K562 (cell line): ENCODE results near the gene SPRR2E. TPM values are rescaled to one million over a fixed set of nuclear protein-coding genes. Genes with fewer than 3 reads are reported as not detected.

ENCODE experiments used
- ATAC-seq: fragments of 200-7000 bp; cut with Tn5 transposase; 3 replicates; pipeline ENCODE4 v1.9.1; 2020; ENCODE audit warnings: moderate library complexity
- BruUV-seq: library from RNA; stranded (reverse); fragments of 400-500 nt; replicated peaks from 2 replicates; lab custom pipeline; 2021; lab: Mats Ljungman, UMichigan
- CTCF ChIA-PET: fragments of 300-600 bp; formaldehyde crosslinking; extraction: SDS; loops from one replicate; lab custom pipeline; 2021; ENCODE audit warnings: low intra/inter-chr PET ratio; lab: Yijun Ruan, JAX
- POLR2A ChIA-PET: fragments of 300-600, 350-650 bp; sonication (Branson Sonifier 250); formaldehyde crosslinking; extraction: SDS; loops from one replicate; lab custom pipeline; 2021; ENCODE audit warnings: antibody characterized with exemption, inconsistent platforms; lab: Yijun Ruan, JAX
- DNase-seq, 4 experiments: peaks; one replicate each; pipeline versions ENCODE4 v3.0.0 to v3.0.0-alpha.2; 2011 to 2018; ENCODE audit warnings: low spot score in 3 of 4, mixed read lengths in 3 of 4; ENCODE audit errors: extremely low read depth in 1 of 4
- FAIRE-seq: peaks from 2 replicates; lab custom pipeline; 2011; peaks lifted over from hg19 to GRCh38; lab: Jason Lieb, UNC
- H2AFZ ChIP-seq: 2 replicates; pipeline ENCODE4 v1.6.0; 2011; ENCODE audit warnings: low read depth, low read length, control low read depth, inconsistent platforms
- H3K27ac ChIP-seq: fragments of 200-600 bp; 3 replicates; pipeline ENCODE4 v1.8.0; 2011; ENCODE audit warnings: low read depth, mild to moderate bottlenecking, control low read depth, inconsistent platforms, low read length, moderate library complexity, mixed read lengths; ENCODE audit errors: extremely low read depth
- H3K27me3 ChIP-seq, 2 experiments: fragments of 300-600 bp in 1 of 2; 2 replicates in 1 of 2; 3 replicates in 1 of 2; pipeline versions ENCODE4 v1.6.0 to v1.8.0; 2011; ENCODE audit warnings: inconsistent platforms in 2 of 2, low read length in 2 of 2, mild to moderate bottlenecking in 1 of 2, mixed read lengths in 1 of 2, moderate library complexity in 1 of 2; ENCODE audit not compliant: control insufficient read depth in 2 of 2, insufficient read depth in 2 of 2
- H3K36me3 ChIP-seq: fragments of 300-600 bp; 3 replicates; pipeline ENCODE4 v1.8.0; 2011; ENCODE audit warnings: mild to moderate bottlenecking, low read length, inconsistent platforms; ENCODE audit not compliant: control insufficient read depth, insufficient read depth
- H3K4me1 ChIP-seq, 2 experiments: fragments of 200-600 bp in 1 of 2; replicated peaks in 1 of 2; 2 replicates in 1 of 2; 3 replicates in 1 of 2; pipeline versions ENCODE4 v1.5.1 to v1.8.0; 2011; ENCODE audit warnings: inconsistent platforms in 2 of 2, low read length in 2 of 2, mild to moderate bottlenecking in 1 of 2, mixed read lengths in 1 of 2, moderate library complexity in 1 of 2; ENCODE audit not compliant: control insufficient read depth in 2 of 2, insufficient read depth in 2 of 2
- H3K4me2 ChIP-seq: 2 replicates; pipeline ENCODE4 v1.6.1; 2011; ENCODE audit warnings: low read length, control low read depth, inconsistent platforms, mixed read lengths; ENCODE audit not compliant: insufficient read depth
- H3K4me3 ChIP-seq: fragments of 200-600 bp; sonication (generic), shearing (Covaris generic); 2 replicates; pipeline ENCODE4 v1.5.1; 2016; ENCODE audit warnings: control low read depth, inconsistent platforms
- H3K79me2 ChIP-seq: fragments of 200-600 bp; 3 replicates; pipeline ENCODE4 v1.8.0; 2011; ENCODE audit warnings: low read length, inconsistent platforms; ENCODE audit not compliant: control insufficient read depth, insufficient read depth
- H3K9ac ChIP-seq, 2 experiments: 2 replicates each; pipeline versions ENCODE4 v1.6.0 to v1.6.1; 2011; ENCODE audit warnings: low read depth in 2 of 2, low read length in 2 of 2, control low read depth in 1 of 2, inconsistent platforms in 1 of 2, mild to moderate bottlenecking in 1 of 2, mixed read lengths in 1 of 2; ENCODE audit not compliant: insufficient read depth in 1 of 2
- H3K9me1 ChIP-seq: one replicate; pipeline ENCODE4 v1.6.0; 2011; ENCODE audit warnings: inconsistent platforms, mild to moderate bottlenecking, low read length, moderate library complexity; ENCODE audit not compliant: control insufficient read depth, insufficient read depth
- H3K9me3 ChIP-seq: replicated peaks from 2 replicates; pipeline ENCODE4 v1.5.1; 2011; ENCODE audit warnings: low read depth, low read length, inconsistent platforms; ENCODE audit not compliant: control insufficient read depth, insufficient read depth
- H4K20me1 ChIP-seq: replicated peaks from 2 replicates; pipeline ENCODE4 v1.6.1; 2011; ENCODE audit warnings: low read length, inconsistent platforms, mixed read lengths; ENCODE audit not compliant: control insufficient read depth, insufficient read depth
- ATF2 ChIP-seq: sonication (generic); formaldehyde crosslinking; IDR thresholded peaks from 2 replicates; pipeline ENCODE4 v1.8.1; 2022; ENCODE audit warnings: missing genetic modification reagents
- C11orf30 ChIP-seq: fragments of 450-650 bp; IDR thresholded peaks from 2 replicates; pipeline ENCODE4 v1.6.1; 2016; ENCODE audit warnings: low read depth, mild to moderate bottlenecking
- CBFA2T2 ChIP-seq: fragments of 450-650 bp; conservative IDR thresholded peaks from 2 replicates; pipeline ENCODE4 v1.6.1; 2017; ENCODE audit warnings: mild to moderate bottlenecking
- CBFB ChIP-seq: sonication (generic); formaldehyde crosslinking; IDR thresholded peaks from 2 replicates; pipeline ENCODE4 v1.4.0; 2020; ENCODE audit warnings: mild to moderate bottlenecking, missing genetic modification reagents
- ELF4 ChIP-seq: fragments of 450-650 bp; formaldehyde crosslinking; IDR thresholded peaks from 2 replicates; pipeline ENCODE4 v1.4.0; 2022; ENCODE audit warnings: missing genetic modification characterization
- HCFC1 ChIP-seq: IDR thresholded peaks from 2 replicates; pipeline ENCODE4 v1.6.1; 2012; ENCODE audit warnings: low read depth, low read length, improper control_type of control experiment
- HNRNPK ChIP-seq: fragments of 200-400 bp; formaldehyde crosslinking; IDR thresholded peaks from one replicate; pipeline ENCODE4 v1.6.1; 2018; ENCODE audit warnings: mild to moderate bottlenecking, low read depth, low read length; ENCODE audit not compliant: poor library complexity, severe bottlenecking
- HNRNPUL1 ChIP-seq: fragments of 200-400 bp; formaldehyde crosslinking; IDR thresholded peaks from 2 replicates; pipeline ENCODE4 v1.6.1; 2017; ENCODE audit warnings: low read length
- MLLT1 ChIP-seq, 2 experiments: fragments of 450-650 bp; IDR thresholded peaks; 2 replicates each; pipeline ENCODE4 v1.6.1; 2016
- MTA2 ChIP-seq: fragments of 450-650 bp; IDR thresholded peaks from 2 replicates; pipeline ENCODE4 v1.6.1; 2016; ENCODE audit warnings: low read depth
- NFATC3 ChIP-seq: fragments of 450-650 bp; IDR thresholded peaks from 2 replicates; pipeline ENCODE4 v1.6.1; 2017; ENCODE audit warnings: mild to moderate bottlenecking
- POU5F1 ChIP-seq: fragments of 150-350 bp; IDR thresholded peaks from 2 replicates; pipeline ENCODE4 v1.6.1; 2014; ENCODE audit warnings: borderline replicate concordance, low read length, low read depth, mild to moderate bottlenecking; ENCODE audit not compliant: partially characterized antibody
- ZBED1 ChIP-seq: IDR thresholded peaks from 2 replicates; pipeline ENCODE4 v1.6.1; 2014
- ZNF395 ChIP-seq: fragments of 200-800 bp; sonication (Bioruptor generic); IDR thresholded peaks from 2 replicates; pipeline ENCODE4 v1.6.1; 2017; ENCODE audit warnings: missing genetic modification characterization, missing compliant biosample characterization
- ZNF511 ChIP-seq: sonication (generic); formaldehyde crosslinking; IDR thresholded peaks from 2 replicates; pipeline ENCODE4 v1.8.0; 2022; ENCODE audit warnings: mild to moderate bottlenecking, missing genetic modification reagents
- WGBS: fragments of 100-300 bp; shearing (Covaris generic); methylation state at CpG from one replicate; pipeline ENCODE4 v1.1.6; 2016; ENCODE audit warnings: low coverage, mixed read lengths; ENCODE audit not compliant: insufficient coverage; ENCODE audit errors: missing lambda C conversion rate; 5-methylcytosine and 5-hydroxymethylcytosine counted together
- in situ Hi-C: fragments of 300-500 bp; cut with MboI; formaldehyde crosslinking; loops from 4 replicates; pipeline ENCODE4 v1.15.0; 2018; ENCODE audit warnings: inconsistent platforms, mixed read lengths
- intact Hi-C: fragments of 100-400 bp; cut with micrococcal nuclease; formaldehyde crosslinking; loops from 2 replicates; pipeline ENCODE4 v1.14.2; 2022
- polyA plus RNA-seq, 8 experiments: library from polyadenylated mRNA; depleted of rRNA in 4 of 8; stranded (reverse) in 5 of 8; unstranded in 3 of 8; fragments of >200 nt; fragmentation: Nextera tagmentation in 2 of 8; fragmentation: Illumina TruSeq in 1 of 8; extraction: Ambion mirVana in 2 of 8; extraction: Trizol in 1 of 8; gene quantifications; 2 replicates each; pipeline versions ENCODE4 v1.2.1 to v1.2.3, GENCODE V29; 2011 to 2014; ENCODE audit warnings: inconsistent platforms in 1 of 8, missing spikeins in 1 of 8
- total RNA-seq, 7 experiments: library from RNA; depleted of rRNA in 6 of 7; stranded (reverse); fragments of >200 nt in 6 of 7; fragmentation: Illumina TruSeq in 2 of 7; extraction: Trizol in 2 of 7; gene quantifications; 2 replicates each; pipeline versions ENCODE4 v1.2.1 to v1.2.3, GENCODE V29; 2011 to 2021; ENCODE audit warnings: low replicate concordance in 1 of 7

SPRR2E gene
- total and polyA plus RNA-seq, 9 of the 15 experiments (the other 6 are each of a cell fraction or from before 2014, with no cell fraction given), result not detected

GRCh38 chr1:153057375-153057774 is 37.0 kb downstream of the SPRR2E start, which contains the start of gene SPRR2A:
SPRR2A (minus strand) TSS chr1:153057512; CDS start chr1:153056735, 777 bp downstream.
- Histone ChIP-seq H2AFZ (peak within 1 kb of the TSS; percentile 0; the same call in 1 of the 2 replicates), H3K4me3 (no peak within 1 kb of the TSS), H3K9me1 (no peaks in the 10 kb centered on the region), H3K27ac (no peak within 1 kb of the TSS), H4K20me1 (no peaks in the 10 kb centered on the region), H3K36me3 (no peaks in the 10 kb centered on the region), H3K79me2 (no peaks in the 10 kb centered on the region), H3K4me1 (peaks cover 13 to 25% of the 10 kb centered on the region in 2 experiments; a peak in 4 of 5 replicates), H3K9me3 (no peaks in the 10 kb centered on the region), H3K9ac (no peak within 1 kb of the TSS), H3K27me3 (no peaks in the 10 kb centered on the region), H3K4me2 (no peak within 1 kb of the TSS)
- BruUV-seq, result no TSS peak
- ChIA-PET POLR2A (no interaction called here), CTCF (no interaction called here)
- no peak for FAIRE-seq
- TF ChIP-seq ZNF511 (CRISPR knock-in tag) (no peak), CBFB (no peak), HNRNPK (no peak), HCFC1 (no peak), POU5F1 (no peak), MLLT1 (IDR thresholded peaks at IDR 0.05) (no peak), ATF2 (no peak), NFATC3 (no peak), MTA2 (no peak), HNRNPUL1 (no peak), ELF4 (CRISPR knock-in tag) (no peak), CBFA2T2 (no peak), ZNF395 (no peak), ZBED1 (no peak), C11orf30 (no peak)
- in situ Hi-C loops, result no loop called here
- no peak for ATAC-seq
- DNase-seq, result no peak
- 39% methylated on average over 2 of the region's 2 CpGs for WGBS
- intact Hi-C loops, result no loop called here
